Natural killer cell treated with Interleukin-12 subunit alpha and Interleukin-12 subunit beta and Interleukin-15 and Interleukin-18, amount 100 ng/mL, for 72 hours (primary cell): ENCODE data around the gene ZBTB40. TPM values are rescaled to one million over a fixed set of nuclear protein-coding genes. Genes with fewer than 3 reads are reported as not detected.

ENCODE experiments used
- ATAC-seq, 2 donors: fragments of 150-1000 bp; cut with Tn5 transposase in 1 of 2; sonication (Bioruptor Pico), chemical (Tn5 transposase) in 1 of 2; 2 replicates each; pipeline ENCODE4 v1.10.0; 2021
- DNase-seq: peaks from one replicate; pipeline ENCODE4 v3.0.0; 2022; ENCODE audit warnings: low spot score
- H3K27ac Mint-ChIP-seq, 2 donors: 1 replicate in 1 of 2; 2 replicates in 1 of 2; pipeline ENCODE4 v1.8.0; 2022; ENCODE audit warnings: mixed read lengths in 2 of 2, mild to moderate bottlenecking in 1 of 2, moderate library complexity in 1 of 2
- H3K27me3 Mint-ChIP-seq, 2 donors: 1 replicate in 1 of 2; 2 replicates in 1 of 2; pipeline ENCODE4 v1.8.0; 2022; ENCODE audit warnings: mixed read lengths in 2 of 2
- H3K36me3 Mint-ChIP-seq: one replicate; pipeline ENCODE4 v1.8.0; 2022; ENCODE audit warnings: mixed read lengths
- H3K4me1 Mint-ChIP-seq, 2 donors: 1 replicate in 1 of 2; 2 replicates in 1 of 2; pipeline ENCODE4 v1.8.0; 2022; ENCODE audit warnings: low read depth in 2 of 2, mixed read lengths in 2 of 2, mild to moderate bottlenecking in 1 of 2
- H3K4me3 Mint-ChIP-seq: one replicate; pipeline ENCODE4 v1.8.0; 2022; ENCODE audit warnings: mixed read lengths
- H3K9me3 Mint-ChIP-seq: 2 replicates; pipeline ENCODE4 v1.8.0; 2022; ENCODE audit warnings: mixed read lengths
- total RNA-seq, 2 donors: library from RNA; stranded (reverse); gene quantifications; one replicate each; pipeline ENCODE4 v1.2.3, GENCODE V29; 2022

ZBTB40 gene
- total RNA-seq, 2 donors from 2014 or later, result 26.3 to 33.9 TPM

GRCh38 chr1:22576617-22577016 is 125.0 kb downstream of the ZBTB40 start:
- Mint-ChIP-seq H3K4me1 (peaks cover 0 to 4% of the 10 kb centered on the region in 2 donors), H3K27ac (no peak overlapping the region), H3K36me3 (peaks cover 5% of the 10 kb centered on the region), H3K4me3 (no peak overlapping the region), H3K27me3 (peaks cover 6 to 12% of the 10 kb centered on the region in 2 donors), H3K9me3 (peaks cover 14% of the 10 kb centered on the region)
- DNase-seq, result no peak
- ATAC-seq, result no peak

- ATAC-seq, result no peak
- Mint-ChIP-seq H3K27ac (no peak overlapping the region), H3K4me3 (no peak overlapping the region)
These were observed 127.2 kb downstream of the ZBTB40 start for GRCh38 chr1:22578732-22579361.

GRCh38 chr1:22579541-22580155 is 128.0 kb downstream of the ZBTB40 start:
- peaks cover 14% of the 10 kb centered on the region for H3K9me3 Mint-ChIP-seq
- no peak overlapping the region for H3K27ac Mint-ChIP-seq
- H3K4me3 Mint-ChIP-seq, result no peak overlapping the region
- H3K27me3 Mint-ChIP-seq, result peaks cover 0 to 6% of the 10 kb centered on the region in 2 donors
- DNase-seq, result no peak
- peaks cover 0 to 4% of the 10 kb centered on the region in 2 donors for H3K4me1 Mint-ChIP-seq
- peaks cover 5% of the 10 kb centered on the region for H3K36me3 Mint-ChIP-seq
- no peak for ATAC-seq

More at GRCh38 chr1:22578732-22579361, 127.2 kb downstream of the ZBTB40 start:
- DNase-seq, result no peak
- peaks cover 14% of the 10 kb centered on the region for H3K9me3 Mint-ChIP-seq
- H3K4me1 Mint-ChIP-seq, result peaks cover 0 to 4% of the 10 kb centered on the region in 2 donors
- H3K27me3 Mint-ChIP-seq, result peaks cover 3 to 12% of the 10 kb centered on the region in 2 donors
- H3K36me3 Mint-ChIP-seq, result peaks cover 5% of the 10 kb centered on the region

Other genes with a start within 250 kb of the ZBTB40 start
- not detected for gene EPHA8, start 111.6 kb downstream of the ZBTB40 start, total RNA-seq
- not detected for gene C1QA, start 184.8 kb downstream of the ZBTB40 start, total RNA-seq
- not detected for gene C1QC, start 191.8 kb downstream of the ZBTB40 start, total RNA-seq
- not detected for gene C1QB, start 201.4 kb downstream of the ZBTB40 start, total RNA-seq